Amniotic stem cell (primary cell): ENCODE results near the gene SCAMP2.

Experiments
- DNase-seq: peaks from one replicate; lab custom pipeline; 2025; lab: John Stamatoyannopoulos, UW

Gene SCAMP2

GRCh38 chr15:74837482-74838136 lies 35.6 kb downstream of the SCAMP2 start:
- no peak for DNase-seq

GRCh38 chr15:74836846-74837245 lies 36.3 kb downstream of the SCAMP2 start:
- DNase-seq: no peak

- no peak for DNase-seq
These were observed 37.8 kb downstream of the SCAMP2 start for GRCh38 chr15:74835312-74835823.

GRCh38 chr15:74833376-74834107 lies 39.6 kb downstream of the SCAMP2 start:
- DNase-seq: no peak

- no peak for DNase-seq
These were observed 40.3 kb downstream of the SCAMP2 start for GRCh38 chr15:74832826-74833225.

GRCh38 chr15:74831813-74832495 lies 41.2 kb downstream of the SCAMP2 start:
- no peak for DNase-seq

GRCh38 chr15:74830868-74831267 lies 42.3 kb downstream of the SCAMP2 start:
- DNase-seq: no peak

GRCh38 chr15:74829991-74830390 lies 43.2 kb downstream of the SCAMP2 start:
- DNase-seq: no peak

GRCh38 chr15:74829486-74829885 lies 43.7 kb downstream of the SCAMP2 start:
- no peak for DNase-seq

- DNase-seq: no peak
These were observed 44.3 kb downstream of the SCAMP2 start for GRCh38 chr15:74828835-74829234.

GRCh38 chr15:74827614-74828013 lies 45.6 kb downstream of the SCAMP2 start:
- DNase-seq: no peak

- no peak for DNase-seq
These were observed 46.2 kb downstream of the SCAMP2 start for GRCh38 chr15:74826921-74827320.

GRCh38 chr15:74826364-74826819 lies 46.8 kb downstream of the SCAMP2 start, which contains the start of gene CPLX3:
Gene CPLX3, plus strand, starts transcription at chr15:74826627. Its CDS starts 77 bp downstream, at chr15:74826704.
- DNase-seq: no peak

- DNase-seq: no peak
These were observed 47.3 kb downstream of the SCAMP2 start for GRCh38 chr15:74825866-74826265.

- DNase-seq: no peak
These were observed 48.2 kb downstream of the SCAMP2 start for GRCh38 chr15:74824976-74825375.

GRCh38 chr15:74823324-74823723 lies 49.8 kb downstream of the SCAMP2 start:
- no peak for DNase-seq

GRCh38 chr15:74822233-74822632 lies 50.9 kb downstream of the SCAMP2 start:
- no peak for DNase-seq

- no peak for DNase-seq
These were observed 51.4 kb downstream of the SCAMP2 start for GRCh38 chr15:74821790-74822158.

- no peak for DNase-seq
These were observed 51.9 kb downstream of the SCAMP2 start for GRCh38 chr15:74821091-74821789.

- DNase-seq: no peak
These were observed 53.1 kb downstream of the SCAMP2 start for GRCh38 chr15:74820056-74820455.

GRCh38 chr15:74817370-74817737 lies 55.8 kb downstream of the SCAMP2 start:
- DNase-seq: no peak
